ENCODE results near the gene UPF3B.

UPF3B gene

GRCh38 chrX:119878740-119879139, 26.0 kb upstream of the UPF3B start:
- no peak overlapping the region for H3K4me3 ChIP-seq (IDR thresholded peaks at IDR 0.05; ENCODE audit: insufficient read depth, low read depth, low read length)
- no peak overlapping the region for H3K9ac ChIP-seq
- no peaks in the 10 kb centered on the region for H3K27me3 ChIP-seq (ENCODE audit: insufficient read depth, low read depth)
- H2AFZ ChIP-seq (ENCODE audit: low read depth), result no peak overlapping the region
- no peaks in the 10 kb centered on the region for H4K20me1 ChIP-seq (ENCODE audit: insufficient read depth)
- TF ChIP-seq CTCF (conservative IDR thresholded peaks at IDR 0.05; ENCODE audit: low read depth, low read length), result no peak
- no peak overlapping the region for H3K27ac ChIP-seq
- H3K4me2 ChIP-seq, result no peak overlapping the region
- peaks cover 27% of the 10 kb centered on the region for H3K4me1 ChIP-seq (ENCODE audit: low read depth, poor library complexity, severe bottlenecking)
- H3K36me3 ChIP-seq (ENCODE audit: insufficient read depth), result no peaks in the 10 kb centered on the region
- peaks cover 15% of the 10 kb centered on the region; the same call in 1 of the 2 replicates for H3K79me2 ChIP-seq (ENCODE audit: insufficient read depth, low read depth)

GRCh38 chrX:119871599-119872395, 19.0 kb upstream of the UPF3B start, which contains the start of the genes NDUFA1 and RNF113A:
NDUFA1 (plus strand) TSS chrX:119871832; CDS start chrX:119871912, 80 bp downstream.
RNF113A (minus strand) TSS chrX:119871733; CDS start chrX:119871613, 120 bp downstream.
- Histone ChIP-seq H3K79me2 (ENCODE audit: insufficient read depth, low read depth) (peaks cover 58% of the 10 kb centered on the region), H3K27ac (peak within 1 kb of the TSS; percentile 80), H3K4me2 (peak within 1 kb of the TSS; percentile 94), H3K27me3 (ENCODE audit: insufficient read depth, low read depth) (no peaks in the 10 kb centered on the region), H2AFZ (ENCODE audit: low read depth) (peak within 1 kb of the TSS; percentile 55), H3K4me1 (ENCODE audit: low read depth, poor library complexity, severe bottlenecking) (peaks cover 17% of the 10 kb centered on the region), H3K9ac (peak within 1 kb of the TSS; percentile 77), H3K36me3 (ENCODE audit: insufficient read depth) (no peaks in the 10 kb centered on the region), H4K20me1 (ENCODE audit: insufficient read depth) (no peaks in the 10 kb centered on the region), H3K4me3 (IDR thresholded peaks at IDR 0.05; ENCODE audit: insufficient read depth, low read depth, low read length) (no peak within 1 kb of the TSS)
- TF ChIP-seq CTCF (conservative IDR thresholded peaks at IDR 0.05; ENCODE audit: low read depth, low read length), result no peak

GRCh38 chrX:119871245-119871598, 18.5 kb upstream of the UPF3B start:
- TF ChIP-seq CTCF (conservative IDR thresholded peaks at IDR 0.05; ENCODE audit: low read depth, low read length), result no peak
- H3K4me2 ChIP-seq, result peak overlapping the region; percentile 94; the same call in 1 of the 2 replicates
- no peaks in the 10 kb centered on the region for H3K27me3 ChIP-seq (ENCODE audit: insufficient read depth, low read depth)
- H3K79me2 ChIP-seq (ENCODE audit: insufficient read depth, low read depth), result peaks cover 58% of the 10 kb centered on the region
- peak overlapping the region; percentile 77 for H3K9ac ChIP-seq
- no peaks in the 10 kb centered on the region for H4K20me1 ChIP-seq (ENCODE audit: insufficient read depth)
- no peaks in the 10 kb centered on the region for H3K36me3 ChIP-seq (ENCODE audit: insufficient read depth)
- no peak overlapping the region for H3K4me3 ChIP-seq (IDR thresholded peaks at IDR 0.05; ENCODE audit: insufficient read depth, low read depth, low read length)
- H2AFZ ChIP-seq (ENCODE audit: low read depth), result peak overlapping the region; percentile 55
- H3K27ac ChIP-seq, result peak overlapping the region; percentile 80
- peaks cover 17% of the 10 kb centered on the region for H3K4me1 ChIP-seq (ENCODE audit: low read depth, poor library complexity, severe bottlenecking)

GRCh38 chrX:119870626-119871131, 17.9 kb upstream of the UPF3B start:
- H3K27ac ChIP-seq, result peak overlapping the region; percentile 80
- no peaks in the 10 kb centered on the region for H3K36me3 ChIP-seq (ENCODE audit: insufficient read depth)
- peak overlapping the region; percentile 77 for H3K9ac ChIP-seq
- peak overlapping the region; percentile 55 for H2AFZ ChIP-seq (ENCODE audit: low read depth)
- no peak for TF ChIP-seq CTCF (conservative IDR thresholded peaks at IDR 0.05; ENCODE audit: low read depth, low read length)
- H3K27me3 ChIP-seq (ENCODE audit: insufficient read depth, low read depth), result no peaks in the 10 kb centered on the region
- peak overlapping the region; percentile 94 for H3K4me2 ChIP-seq
- no peaks in the 10 kb centered on the region for H4K20me1 ChIP-seq (ENCODE audit: insufficient read depth)
- peaks cover 58% of the 10 kb centered on the region for H3K79me2 ChIP-seq (ENCODE audit: insufficient read depth, low read depth)
- H3K4me1 ChIP-seq (ENCODE audit: low read depth, poor library complexity, severe bottlenecking), result peaks cover 17% of the 10 kb centered on the region
- H3K4me3 ChIP-seq (IDR thresholded peaks at IDR 0.05; ENCODE audit: insufficient read depth, low read depth, low read length), result no peak overlapping the region

Measured in KMS-11 (cell line).